ENCODE results near the gene GPR78.

GRCh38 chr4:8552024-8552423 is 28.2 kb upstream of the GPR78 start:
- TF ChIP-seq CTCF (IDR thresholded peaks at IDR 0.05; ENCODE audit: borderline replicate concordance, extremely low read depth, low read length, poor library complexity, severe bottlenecking) = no peak
- no peak for TF ChIP-seq EZH2 (IDR thresholded peaks at IDR 0.05; ENCODE audit: borderline replicate concordance, low read depth, low read length, severe bottlenecking)

Data from DND-41 (cell line).